H1 (cell line): Measurements from ENCODE around the gene CHCHD3. TPM values are rescaled to one million over a fixed set of nuclear protein-coding genes. Genes with fewer than 3 reads are reported as not detected.

ENCODE experiments used
- CTCF ChIA-PET: fragments of 300-600 bp; sonication (Branson Sonifier 250); formaldehyde crosslinking; loops from one replicate; lab custom pipeline; 2021; ENCODE audit not compliant: partially characterized antibody; lab: Charles Lee
- POLR2A ChIA-PET: fragments of 300-600 bp; sonication (Branson Sonifier 250); formaldehyde crosslinking; loops from one replicate; lab custom pipeline; 2021; ENCODE audit warnings: inconsistent platforms; ENCODE audit not compliant: partially characterized antibody; lab: Charles Lee
- DNase-seq, 2 experiments: peaks; one replicate each; pipeline versions ENCODE4 v3.0.0 to v3.0.0-alpha.2; 2010 to 2022; ENCODE audit warnings: low spot score in 2 of 2, low read depth in 1 of 2, mixed read lengths in 1 of 2
- FAIRE-seq: peaks from 2 replicates; lab custom pipeline; 2011; peaks lifted over from hg19 to GRCh38; lab: Jason Lieb, UNC
- H2AFZ ChIP-seq: 2 replicates; pipeline ENCODE4 v1.8.1; 2012; ENCODE audit warnings: low read length, inconsistent platforms
- H2AK5ac ChIP-seq: 2 replicates; pipeline ENCODE4 v1.6.1; 2013; ENCODE audit warnings: low read depth, low read length
- H2BK120ac ChIP-seq: replicated peaks from 2 replicates; pipeline ENCODE3; 2013; ENCODE audit warnings: low read depth, low read length, inconsistent platforms
- H2BK12ac ChIP-seq: 2 replicates; pipeline ENCODE4 v1.6.1; 2013; ENCODE audit warnings: low read depth, low read length
- H2BK15ac ChIP-seq: 2 replicates; pipeline ENCODE4 v1.6.1; 2013; ENCODE audit warnings: low read length
- H2BK20ac ChIP-seq: 2 replicates; pipeline ENCODE4 v1.6.1; 2013; ENCODE audit warnings: low read length
- H2BK5ac ChIP-seq: 2 replicates; pipeline ENCODE4 v1.6.1; 2013; ENCODE audit warnings: low read depth, low read length
- H3K14ac ChIP-seq: 2 replicates; pipeline ENCODE4 v1.6.1; 2013; ENCODE audit warnings: inconsistent platforms; ENCODE audit not compliant: insufficient read length
- H3K18ac ChIP-seq: 2 replicates; pipeline ENCODE4 v1.6.1; 2013; ENCODE audit warnings: low read length; ENCODE audit errors: extremely low read depth
- H3K23ac ChIP-seq: 2 replicates; pipeline ENCODE4 v1.6.1; 2013; ENCODE audit warnings: inconsistent platforms; ENCODE audit not compliant: insufficient read length
- H3K23me2 ChIP-seq: 2 replicates; pipeline ENCODE4 v1.6.1; 2013; ENCODE audit warnings: low read depth, low read length
- H3K27ac ChIP-seq: 2 replicates; pipeline ENCODE4 v1.6.1; 2011; ENCODE audit warnings: low read depth, low read length, inconsistent platforms
- H3K27me3 ChIP-seq, 4 experiments: replicated peaks in 1 of 4; 1 replicate in 1 of 4; 2 replicates in 3 of 4; pipeline versions ENCODE4 v1.6.1 to v1.8.1; 2011 to 2013; ENCODE audit warnings: low read length in 3 of 4, mild to moderate bottlenecking in 3 of 4, inconsistent platforms in 2 of 4, mixed read lengths in 2 of 4, moderate library complexity in 1 of 4; ENCODE audit not compliant: control insufficient read depth in 3 of 4, insufficient read depth in 3 of 4; ENCODE audit errors: extremely low read depth in 1 of 4
- H3K36me3 ChIP-seq, 4 experiments: 2 replicates each; pipeline versions ENCODE4 v1.6.1 to v1.8.1; 2011 to 2013; ENCODE audit warnings: mild to moderate bottlenecking in 4 of 4, low read length in 3 of 4, moderate library complexity in 2 of 4, control low read depth in 1 of 4, inconsistent platforms in 1 of 4; ENCODE audit not compliant: insufficient read depth in 4 of 4, control insufficient read depth in 2 of 4
- H3K4ac ChIP-seq: replicated peaks from 2 replicates; pipeline ENCODE3; 2013; ENCODE audit warnings: low read length, low read depth, mixed read lengths, inconsistent platforms; ENCODE audit not compliant: insufficient read length
- H3K4me1 ChIP-seq, 4 experiments: replicated peaks in 1 of 4; 1 replicate in 1 of 4; 2 replicates in 3 of 4; pipeline versions ENCODE4 v1.6.1 to v1.8.1; 2011 to 2013; ENCODE audit warnings: low read length in 3 of 4, inconsistent platforms in 2 of 4, mixed read lengths in 1 of 4; ENCODE audit not compliant: insufficient read depth in 4 of 4, control insufficient read depth in 3 of 4
- H3K4me2 ChIP-seq, 2 experiments: 2 replicates each; pipeline versions ENCODE4 v1.6.1 to v1.8.1; 2011 to 2013; ENCODE audit warnings: low read depth in 2 of 2, low read length in 2 of 2, control low read depth in 1 of 2, inconsistent platforms in 1 of 2, mild to moderate bottlenecking in 1 of 2; ENCODE audit not compliant: insufficient read depth in 1 of 2
- H3K4me3 ChIP-seq, 4 experiments: fragments of 200-600, 300-600 bp in 1 of 4; sonication (generic), shearing (Covaris generic), sonication (Bioruptor Twin) in 1 of 4; 2 replicates each; pipeline versions ENCODE4 v1.5.1 to v1.8.1; 2011 to 2016; ENCODE audit warnings: low read length in 4 of 4, low read depth in 3 of 4, control low read depth in 2 of 4, inconsistent platforms in 2 of 4, mild to moderate bottlenecking in 2 of 4, mixed read lengths in 1 of 4, moderate library complexity in 1 of 4; ENCODE audit not compliant: insufficient read depth in 2 of 4; ENCODE audit errors: extremely low read depth in 1 of 4
- H3K56ac ChIP-seq: replicated peaks from 2 replicates; pipeline ENCODE3; 2013; ENCODE audit warnings: low read depth, mild to moderate bottlenecking, mixed read lengths, low read length, inconsistent platforms; ENCODE audit not compliant: insufficient read length
- H3K79me1 ChIP-seq: 2 replicates; pipeline ENCODE4 v1.6.1; 2013; ENCODE audit warnings: low read depth, low read length, control low read depth
- H3K79me2 ChIP-seq, 2 experiments: 2 replicates each; pipeline versions ENCODE4 v1.6.1 to v1.8.1; 2012 to 2013; ENCODE audit warnings: low read length in 2 of 2, mild to moderate bottlenecking in 2 of 2, inconsistent platforms in 1 of 2; ENCODE audit not compliant: insufficient read depth in 2 of 2, control insufficient read depth in 1 of 2
- H3K9ac ChIP-seq, 4 experiments: replicated peaks in 1 of 4; 1 replicate in 1 of 4; 2 replicates in 3 of 4; pipeline versions ENCODE4 v1.6.1 to v1.8.1; 2011 to 2013; ENCODE audit warnings: low read depth in 3 of 4, low read length in 3 of 4, control low read depth in 2 of 4, mild to moderate bottlenecking in 2 of 4, moderate library complexity in 2 of 4, inconsistent platforms in 1 of 4; ENCODE audit errors: extremely low read depth in 1 of 4
- H3K9me3 ChIP-seq, 2 experiments: 2 replicates each; pipeline versions ENCODE4 v1.6.1 to v1.8.1; 2012 to 2013; ENCODE audit warnings: mild to moderate bottlenecking in 2 of 2, moderate library complexity in 2 of 2, control low read depth in 1 of 2, inconsistent platforms in 1 of 2, low read depth in 1 of 2, low read length in 1 of 2, mixed read lengths in 1 of 2; ENCODE audit not compliant: insufficient read depth in 2 of 2
- H4K20me1 ChIP-seq, 2 experiments: replicated peaks in 1 of 2; 2 replicates each; pipeline versions ENCODE3 to v1.8.1; 2011 to 2013; ENCODE audit warnings: inconsistent platforms in 2 of 2, low read length in 2 of 2, mild to moderate bottlenecking in 1 of 2; ENCODE audit not compliant: insufficient read depth in 2 of 2, control insufficient read depth in 1 of 2
- H4K5ac ChIP-seq: 2 replicates; pipeline ENCODE4 v1.6.1; 2013; ENCODE audit warnings: low read length, low read depth, mixed read lengths, inconsistent platforms; ENCODE audit not compliant: insufficient read length
- H4K8ac ChIP-seq: 2 replicates; pipeline ENCODE4 v1.8.0; 2013; ENCODE audit warnings: mild to moderate bottlenecking, moderate library complexity, low read length, inconsistent platforms; ENCODE audit not compliant: insufficient read depth; ENCODE audit errors: extremely low read depth
- H4K91ac ChIP-seq: replicated peaks from 2 replicates; pipeline ENCODE3; 2013; ENCODE audit warnings: low read length, mixed read lengths, inconsistent platforms; ENCODE audit not compliant: insufficient read length
- ATF2 ChIP-seq: IDR thresholded peaks from 2 replicates; pipeline ENCODE4 v1.6.1; 2012; ENCODE audit warnings: low read length, inconsistent platforms
- CBX8 ChIP-seq: fragments of 300-800, 300-1000 bp; sonication (generic); IDR thresholded peaks from 2 replicates; pipeline ENCODE4 v1.7.1; 2016; ENCODE audit warnings: low read depth, low read length, borderline replicate concordance
- CEBPB ChIP-seq: IDR thresholded peaks from 2 replicates; pipeline ENCODE4 v1.6.1; 2012; ENCODE audit warnings: low read depth, low read length
- EGR1 ChIP-seq: IDR thresholded peaks from 2 replicates; pipeline ENCODE4 v1.6.1; 2011; ENCODE audit warnings: low read depth, low read length, borderline replicate concordance
- EZH2 ChIP-seq: fragments of 200-600 bp; sonication (generic); IDR thresholded peaks from 2 replicates; pipeline ENCODE4 v1.7.1; 2012; ENCODE audit warnings: low read depth, mild to moderate bottlenecking, moderate library complexity, low read length, inconsistent platforms; ENCODE audit not compliant: severe bottlenecking
- FOSL1 ChIP-seq: IDR thresholded peaks from 2 replicates; pipeline ENCODE4 v1.6.1; 2011; ENCODE audit warnings: mild to moderate bottlenecking, low read depth, low read length, moderate library complexity; ENCODE audit not compliant: insufficient read depth
- PHF8 ChIP-seq: fragments of 200-600 bp; sonication (generic); conservative IDR thresholded peaks from 2 replicates; pipeline ENCODE4 v1.7.1; 2012; ENCODE audit warnings: low read depth, mild to moderate bottlenecking, inconsistent platforms, low read length, moderate library complexity
- RFX5 ChIP-seq: IDR thresholded peaks from 2 replicates; pipeline ENCODE4 v1.6.1; 2011; ENCODE audit warnings: low read depth, low read length, improper control_type of control experiment, borderline replicate concordance
- SP1 ChIP-seq: IDR thresholded peaks from 2 replicates; pipeline ENCODE4 v1.6.1; 2011; ENCODE audit warnings: low read depth, low read length
- USF2 ChIP-seq: IDR thresholded peaks from 2 replicates; pipeline ENCODE4 v1.6.1; 2011; ENCODE audit warnings: low read length, improper control_type of control experiment
- YY1 ChIP-seq: IDR thresholded peaks from 2 replicates; pipeline ENCODE4 v1.6.1; 2011; ENCODE audit warnings: low read depth, mild to moderate bottlenecking, low read length
- WGBS, 2 experiments: shearing (Covaris generic) in 1 of 2; methylation state at CpG; one replicate each; pipeline versions ENCODE4 v1.1.6 to v1.1.7; 2013 to 2015; ENCODE audit warnings: low lambda C conversion rate in 2 of 2, mixed read lengths in 2 of 2, inconsistent platforms in 1 of 2, low coverage in 1 of 2, missing lambda C conversion rate in 1 of 2; ENCODE audit not compliant: insufficient replicate concordance in 2 of 2, insufficient coverage in 1 of 2, insufficient read length in 1 of 2; ENCODE audit errors: extremely low coverage in 1 of 2, missing lambda C conversion rate in 1 of 2; 5-methylcytosine and 5-hydroxymethylcytosine counted together
- polyA plus RNA-seq, 7 experiments: library from polyadenylated mRNA; depleted of rRNA in 3 of 7; stranded (reverse) in 5 of 7; unstranded in 2 of 7; fragments of >200 nt in 5 of 7; fragments of 200-250 nt in 2 of 7; gene quantifications; 1 replicate in 5 of 7; 2 replicates in 1 of 7; 4 replicates in 1 of 7; pipeline versions ENCODE4 v1.2.1 to v1.2.3, GENCODE V29; 2011 to 2013; ENCODE audit warnings: missing spikeins in 2 of 7, mixed read lengths in 2 of 7
- total RNA-seq: library from RNA; stranded (reverse); fragmentation: NEBNext Ultra II Directional; extraction: Animal tissue kit (Norgen Biotek cat#: 25700); gene quantifications from 2 replicates; pipeline ENCODE4 v1.2.1, GENCODE V29; 2021

CHCHD3 gene
- total and polyA plus RNA-seq, 2 of the 8 experiments (the other 6 are each of a cell fraction or from before 2014, with no cell fraction given), result 42.9 to 137 TPM

GRCh38 chr7:133026210-133026859 is 55.6 kb downstream of the CHCHD3 start:
- peaks cover 5 to 67% of the 10 kb centered on the region in 2 experiments for H3K79me2 ChIP-seq
- no peak for TF ChIP-seq EZH2
- TF ChIP-seq PHF8, result no peak
- TF ChIP-seq RFX5, result no peak
- no peak for TF ChIP-seq CBX8
- no peak for TF ChIP-seq USF2
- no peak for TF ChIP-seq FOSL1
- TF ChIP-seq YY1, result no peak
- TF ChIP-seq ATF2, result no peak
- TF ChIP-seq EGR1, result no peak
- TF ChIP-seq CEBPB, result no peak
- no peak for TF ChIP-seq SP1

More at GRCh38 chr7:133026210-133026859, 55.6 kb downstream of the CHCHD3 start:
- Histone ChIP-seq H3K9me3 (0 out of 4 replicates have a peak, but pooled peaks cover 0 to 3% of the 10 kb centered on the region in 2 experiments), H3K36me3 (no peaks in the 10 kb centered on the region; a peak in 1 of 8 replicates), H3K18ac (no peak overlapping the region), H3K27me3 (no peaks in the 10 kb centered on the region), H4K20me1 (peaks cover 2 to 4% of the 10 kb centered on the region in 2 experiments), H3K4me1 (no peaks in the 10 kb centered on the region), H3K23me2 (no peaks in the 10 kb centered on the region), H2BK12ac (no peak overlapping the region), H2BK120ac (no peak overlapping the region), H3K4ac (no peak overlapping the region), H3K4me3 (no peak overlapping the region), H3K27ac (no peak overlapping the region), H4K5ac (no peak overlapping the region), H2AK5ac (no peak overlapping the region), H2AFZ (no peak overlapping the region), H3K14ac (no peak overlapping the region), H4K8ac (no peak overlapping the region), H3K23ac (no peak overlapping the region), H4K91ac (no peak overlapping the region), H2BK15ac (no peak overlapping the region), H3K4me2 (no peak overlapping the region), H2BK20ac (no peak overlapping the region), H3K79me1 (peaks cover 4% of the 10 kb centered on the region; the same call in 1 of the 2 replicates), H2BK5ac (no peak overlapping the region), H3K56ac (no peak overlapping the region), H3K9ac (no peak overlapping the region)
- POLR2A ChIA-PET, result no interaction called here
- WGBS, 2 experiments, result 95% methylated on average over 2 of the region's 2 CpGs; no CpG with 5 or more reads in 1 of the 2 experiments
- DNase-seq, result no peak
- CTCF ChIA-PET, result no interaction called here
- FAIRE-seq, result no peak
